Pancreas (tissue), 10 donors: ENCODE data around the gene GMDS. TPM values are rescaled to one million over a fixed set of nuclear protein-coding genes. Genes with fewer than 3 reads are reported as not detected.

Source experiments
- ATAC-seq, 4 donors: fragments of 200-7000 bp; cut with Tn5 transposase; one replicate each; pipeline versions ENCODE4 v1.8.0 to v1.9.1; 2020; ENCODE audit warnings: mild to moderate bottlenecking in 4 of 4, moderate library complexity in 4 of 4
- DNase-seq, 6 donors: peaks; one replicate each; pipeline ENCODE4 v3.0.0-alpha.2; 2020
- FAIRE-seq: peaks from 2 replicates; lab custom pipeline; 2012; peaks lifted over from hg19 to GRCh38; lab: Jason Lieb, UNC
- H3K27ac ChIP-seq, 4 donors: fragments of 200-600 bp; sonication (generic); 1 replicate in 3 of 4; 2 replicates in 1 of 4; pipeline versions ENCODE4 v1.5.0 to v1.8.0; 2020
- H3K27me3 ChIP-seq, 4 donors: fragments of 200-600 bp; one replicate each; pipeline ENCODE4 v1.8.0; 2021
- H3K36me3 ChIP-seq, 3 donors: fragments of 200-600 bp; sonication (generic) in 1 of 3; one replicate each; pipeline versions ENCODE4 v1.5.0 to v1.8.0; 2020 to 2021
- H3K4me1 ChIP-seq, 3 donors: fragments of 200-600 bp; one replicate each; pipeline ENCODE4 v1.8.0; 2021
- H3K4me3 ChIP-seq, 4 donors: fragments of 200-600 bp; sonication (generic) in 2 of 4; one replicate each; pipeline versions ENCODE4 v1.5.0 to v1.8.0; 2020 to 2021
- H3K9me3 ChIP-seq, 4 donors: fragments of 200-600 bp; one replicate each; pipeline ENCODE4 v1.8.0; 2021
- CTCF ChIP-seq, 4 donors: fragments of 200-600 bp; sonication (generic) in 3 of 4; IDR thresholded peaks; one replicate each; pipeline versions ENCODE4 v1.5.0 to v1.8.0; 2021; ENCODE audit warnings: antibody characterized with exemption in 4 of 4
- WGBS, 2 donors: extraction: QIAGEN DNeasy Blood & Tissue Kit; methylation state at CpG; one replicate each; pipeline ENCODE4 v1.1.7; 2013; 5-methylcytosine and 5-hydroxymethylcytosine counted together
- intact Hi-C, 3 donors: fragments of 100-400 bp; cut with DNase I; formaldehyde crosslinking; loops; one replicate each; pipeline versions ENCODE4 v1.11.1 to v1.14.2; 2022
- polyA plus RNA-seq, 2 donors: library from polyadenylated mRNA; stranded (reverse); fragments of 200-250 nt; gene quantifications; one replicate each; pipeline ENCODE4 v1.2.3, GENCODE V29; 2013
- total RNA-seq, 6 donors: library from RNA; stranded (reverse); fragmentation: NEBNext Ultra II Directional in 4 of 6; extraction: Animal tissue kit (Norgen Biotek cat#: 25700) in 4 of 6; gene quantifications; one replicate each; pipeline versions ENCODE4 v1.2.1 to v1.2.4, GENCODE V29; 2021 to 2023
- donor health status: healthy with polysubstance abuse.
- donor health status: DM: no; HTN: no; CAD: no; lungs with moderate emphysema.
- donor health status: DM: no; HTN: no; CAD: no.
- donor health status: control.
- donor health status: control.
- donor health status: Bipolar disorder and iron deficiency.
- donor health status: DM: yes; HTN: yes; CAD: no.
- donor health status: DM: no; HTN: no; CAD: no.
- donor health status: DM: no; HTN: no; CAD: no.
- donor health status: DM: yes; HTN: yes; CAD: no.

The GMDS gene
- total and polyA plus RNA-seq, 8 donors, result 7.6 to 40.8 (median 26.5) TPM

GRCh38 chr6:1786455-1787453, 458.7 kb downstream of the GMDS start:
- DNase-seq (no peak), ATAC-seq (no peak), FAIRE-seq (no peak)
- peaks cover 0 to 16% (median 0%) of the 10 kb centered on the region in 3 donors for H3K4me1 ChIP-seq
- H3K27ac ChIP-seq, result no peak overlapping the region
- 95 to 97% methylated on average over 15 of the region's 15 CpGs for WGBS, 2 donors
- no peaks in the 10 kb centered on the region for H3K27me3 ChIP-seq
- no peak for TF ChIP-seq CTCF (IDR thresholded peaks at IDR 0.05)
- H3K36me3 ChIP-seq, result no peaks in the 10 kb centered on the region
- H3K4me3 ChIP-seq, result no peak overlapping the region
- intact Hi-C loops, result no loop called here
- H3K9me3 ChIP-seq, result no peaks in the 10 kb centered on the region

- no peak for TF ChIP-seq CTCF (IDR thresholded peaks at IDR 0.05)
- WGBS, 2 donors, result 89 to 93% methylated on average over 6 of the region's 6 CpGs
- H3K9me3 ChIP-seq, result no peaks in the 10 kb centered on the region
- no peak for ATAC-seq
- peaks cover 0 to 16% (median 0%) of the 10 kb centered on the region in 3 donors for H3K4me1 ChIP-seq
- H3K27me3 ChIP-seq, result no peaks in the 10 kb centered on the region
- no peak overlapping the region for H3K4me3 ChIP-seq
- DNase-seq, result no peak
- intact Hi-C loops, result no loop called here
- no peaks in the 10 kb centered on the region for H3K36me3 ChIP-seq
- no peak overlapping the region for H3K27ac ChIP-seq
- FAIRE-seq, result no peak
Measured at GRCh38 chr6:1784422-1784884, 461.0 kb downstream of the GMDS start.

- ATAC-seq (no peak), DNase-seq (no peak), FAIRE-seq (no peak)
- intact Hi-C loops, result no loop called here
- no peaks in the 10 kb centered on the region for H3K9me3 ChIP-seq
- H3K36me3 ChIP-seq, result no peaks in the 10 kb centered on the region
- no peak overlapping the region for H3K27ac ChIP-seq
- WGBS, 2 donors, result 98 to 99% methylated on average over 4 of the region's 4 CpGs
- no peak overlapping the region for H3K4me3 ChIP-seq
- H3K4me1 ChIP-seq, result no peaks in the 10 kb centered on the region
- TF ChIP-seq CTCF (IDR thresholded peaks at IDR 0.05), result no peak
- no peaks in the 10 kb centered on the region for H3K27me3 ChIP-seq
Measured at GRCh38 chr6:1781817-1782184, 463.6 kb downstream of the GMDS start.

- Histone ChIP-seq H3K9me3 (no peaks in the 10 kb centered on the region), H3K27me3 (no peaks in the 10 kb centered on the region), H3K27ac (no peak overlapping the region), H3K4me1 (no peaks in the 10 kb centered on the region), H3K4me3 (no peak overlapping the region), H3K36me3 (no peaks in the 10 kb centered on the region)
- intact Hi-C loops, result no loop called here
- ATAC-seq (no peak), DNase-seq (no peak), FAIRE-seq (no peak)
- WGBS, 2 donors, result 95 to 96% methylated on average over 11 of the region's 11 CpGs
- TF ChIP-seq CTCF (IDR thresholded peaks at IDR 0.05), result no peak
Measured at GRCh38 chr6:1781152-1781816, 464.1 kb downstream of the GMDS start.
